Right atrium auricular region (tissue), 2 donors: Measurements from ENCODE around the gene OMP. TPM values are rescaled to one million over a fixed set of nuclear protein-coding genes. Genes with fewer than 3 reads are reported as not detected.

Source experiments
- DNase-seq: peaks from one replicate; pipeline ENCODE4 v3.0.0-alpha.2; 2019; ENCODE audit warnings: low spot score
- H3K27ac ChIP-seq, 2 donors: fragments of 200-600 bp; sonication (generic); 1 replicate in 1 of 2; 2 replicates in 1 of 2; pipeline ENCODE4 v1.5.1; 2016 to 2019
- H3K27me3 ChIP-seq, 2 donors: fragments of 200-600 bp; sonication (generic); one replicate each; pipeline versions ENCODE4 v1.5.1 to v1.6.0; 2017 to 2019
- H3K36me3 ChIP-seq: fragments of 200-600 bp; sonication (generic); one replicate; pipeline ENCODE4 v1.5.1; 2016
- H3K4me1 ChIP-seq, 2 donors: fragments of 200-600 bp; sonication (generic); one replicate each; pipeline versions ENCODE4 v1.5.1 to v1.6.0; 2017 to 2019
- H3K4me3 ChIP-seq, 2 donors: fragments of 200-600 bp; sonication (generic); 1 replicate in 1 of 2; 2 replicates in 1 of 2; pipeline ENCODE4 v1.5.1; 2017 to 2019; ENCODE audit warnings: mild to moderate bottlenecking in 1 of 2, moderate library complexity in 1 of 2
- H3K9me3 ChIP-seq, 2 donors: fragments of 200-600 bp; sonication (generic); one replicate each; pipeline ENCODE4 v1.5.1; 2019
- total RNA-seq, 2 donors: library from RNA; depleted of rRNA; stranded (reverse); fragments of >200 nt; gene quantifications; one replicate each; pipeline ENCODE4 v1.1.0, GENCODE V29; 2016
- TF ChIP-seq, protein P1 (sequence below), 2 donors: fragments of 200-600 bp; sonication (generic); IDR thresholded peaks; one replicate each; pipeline ENCODE4 v1.5.1; 2019; ENCODE audit warnings: antibody characterized with exemption in 2 of 2

The OMP gene
- total RNA-seq, 2 donors from 2014 or later, result not detected

DNA sequence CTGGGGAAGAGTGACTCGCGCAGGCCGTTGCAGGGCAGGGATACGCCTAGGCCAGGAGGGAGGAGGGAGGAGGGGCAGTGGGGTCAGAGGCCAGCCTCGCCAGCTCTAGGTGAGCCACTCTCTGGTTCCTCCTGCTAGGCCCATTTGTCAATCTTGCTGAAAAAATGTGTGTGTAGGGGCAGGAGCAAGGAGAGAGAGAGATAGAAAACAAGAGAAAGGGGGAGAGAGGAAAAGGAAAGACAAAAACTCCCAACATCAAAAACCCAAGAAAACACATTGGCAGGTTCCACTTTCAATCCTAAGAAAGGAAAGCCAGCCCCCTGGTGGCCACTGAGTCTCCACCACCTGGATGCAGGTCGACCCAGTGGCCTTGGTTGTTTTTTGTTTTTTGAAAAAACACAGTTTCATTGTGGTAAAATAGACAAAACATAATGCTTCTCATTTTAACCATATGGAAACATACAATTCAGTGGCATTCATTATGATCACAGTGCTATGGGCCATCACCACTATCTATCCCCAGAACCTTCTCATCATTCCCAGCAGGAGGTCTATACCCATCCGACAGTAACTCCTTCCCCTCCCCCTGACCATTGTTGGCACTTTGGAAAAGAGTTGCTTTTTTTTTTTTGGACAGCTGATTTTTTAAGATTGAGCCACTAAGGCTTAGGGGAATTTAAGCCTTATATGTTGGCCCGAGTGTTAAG, 10.9 kb downstream of the OMP start:
- Histone ChIP-seq H3K27me3 (no peaks in the 10 kb centered on the region), H3K36me3 (no peaks in the 10 kb centered on the region), H3K4me3 (no peak overlapping the region), H3K27ac (no peak overlapping the region), H3K9me3 (no peaks in the 10 kb centered on the region), H3K4me1 (no peaks in the 10 kb centered on the region)
- TF ChIP-seq, protein P1, sequence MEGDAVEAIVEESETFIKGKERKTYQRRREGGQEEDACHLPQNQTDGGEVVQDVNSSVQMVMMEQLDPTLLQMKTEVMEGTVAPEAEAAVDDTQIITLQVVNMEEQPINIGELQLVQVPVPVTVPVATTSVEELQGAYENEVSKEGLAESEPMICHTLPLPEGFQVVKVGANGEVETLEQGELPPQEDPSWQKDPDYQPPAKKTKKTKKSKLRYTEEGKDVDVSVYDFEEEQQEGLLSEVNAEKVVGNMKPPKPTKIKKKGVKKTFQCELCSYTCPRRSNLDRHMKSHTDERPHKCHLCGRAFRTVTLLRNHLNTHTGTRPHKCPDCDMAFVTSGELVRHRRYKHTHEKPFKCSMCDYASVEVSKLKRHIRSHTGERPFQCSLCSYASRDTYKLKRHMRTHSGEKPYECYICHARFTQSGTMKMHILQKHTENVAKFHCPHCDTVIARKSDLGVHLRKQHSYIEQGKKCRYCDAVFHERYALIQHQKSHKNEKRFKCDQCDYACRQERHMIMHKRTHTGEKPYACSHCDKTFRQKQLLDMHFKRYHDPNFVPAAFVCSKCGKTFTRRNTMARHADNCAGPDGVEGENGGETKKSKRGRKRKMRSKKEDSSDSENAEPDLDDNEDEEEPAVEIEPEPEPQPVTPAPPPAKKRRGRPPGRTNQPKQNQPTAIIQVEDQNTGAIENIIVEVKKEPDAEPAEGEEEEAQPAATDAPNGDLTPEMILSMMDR (IDR thresholded peaks at IDR 0.05), result peak; percentile 18 to 55
- DNase-seq, result no peak

DNA sequence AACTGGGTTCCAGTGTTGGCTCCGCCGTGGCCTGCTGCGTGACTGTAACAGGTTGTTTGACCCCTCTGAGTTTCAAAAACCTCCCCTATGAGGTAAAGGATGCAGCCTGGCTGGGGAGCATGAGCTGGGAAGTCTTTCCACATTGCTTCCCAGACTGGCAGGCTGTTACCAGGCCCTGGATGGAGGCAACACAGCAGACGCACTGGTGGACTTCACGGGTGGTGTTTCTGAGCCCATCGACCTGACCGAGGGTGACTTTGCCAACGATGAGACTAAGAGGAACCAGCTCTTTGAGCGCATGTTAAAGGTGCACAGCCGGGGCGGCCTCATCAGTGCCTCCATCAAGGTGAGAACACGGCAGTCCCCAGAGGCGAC, 11.4 kb downstream of the OMP start:
- no peaks in the 10 kb centered on the region for H3K4me1 ChIP-seq
- no peaks in the 10 kb centered on the region for H3K27me3 ChIP-seq
- TF ChIP-seq, protein P1 (IDR thresholded peaks at IDR 0.05), result no peak
- H3K4me3 ChIP-seq, result no peak overlapping the region
- no peak overlapping the region for H3K27ac ChIP-seq
- no peak for DNase-seq
- H3K36me3 ChIP-seq, result no peaks in the 10 kb centered on the region
- no peaks in the 10 kb centered on the region for H3K9me3 ChIP-seq

DNA sequence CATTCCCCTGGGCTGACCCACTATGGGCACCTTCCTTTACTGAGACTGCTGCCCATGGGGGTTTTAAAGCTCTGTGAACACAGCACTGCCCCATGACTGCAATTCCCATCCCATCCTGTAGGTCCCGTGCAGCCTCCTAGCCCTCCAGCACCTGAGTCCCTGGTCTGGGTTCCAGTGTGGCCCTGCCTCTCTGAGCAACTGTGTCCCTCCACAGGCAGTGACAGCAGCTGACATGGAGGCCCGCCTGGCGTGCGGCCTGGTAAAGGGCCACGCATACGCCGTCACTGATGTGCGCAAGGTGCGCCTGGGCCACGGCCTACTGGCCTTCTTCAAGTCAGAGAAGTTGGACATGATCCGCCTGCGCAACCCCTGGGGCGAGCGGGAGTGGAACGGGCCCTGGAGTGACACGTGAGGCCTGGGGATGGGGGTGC, 12.6 kb downstream of the OMP start:
- Histone ChIP-seq H3K9me3 (no peaks in the 10 kb centered on the region), H3K27me3 (no peaks in the 10 kb centered on the region), H3K36me3 (no peaks in the 10 kb centered on the region), H3K4me3 (no peak overlapping the region), H3K4me1 (no peaks in the 10 kb centered on the region), H3K27ac (no peak overlapping the region)
- TF ChIP-seq, protein P1 (IDR thresholded peaks at IDR 0.05), result no peak
- DNase-seq, result no peak

DNA sequence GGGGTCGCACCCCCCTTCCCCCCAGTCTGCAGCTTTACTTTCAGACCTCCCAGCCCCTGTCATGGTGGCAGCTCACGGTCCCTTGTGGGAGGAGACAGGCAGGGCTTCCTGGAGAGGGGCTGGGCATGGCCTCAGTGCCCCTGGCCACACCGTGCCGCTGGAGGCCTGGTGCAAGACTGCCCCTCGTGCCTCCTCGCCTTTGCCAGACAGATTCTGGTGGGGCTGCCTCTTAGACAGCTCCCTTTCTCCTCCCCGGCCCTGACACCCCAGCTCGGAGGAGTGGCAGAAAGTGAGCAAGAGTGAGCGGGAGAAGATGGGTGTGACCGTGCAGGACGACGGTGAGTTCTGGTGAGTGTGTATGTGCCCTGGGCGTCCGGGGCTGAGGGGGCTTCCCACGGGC, 13.3 kb downstream of the OMP start:
- Histone ChIP-seq H3K9me3 (no peaks in the 10 kb centered on the region), H3K4me1 (no peaks in the 10 kb centered on the region), H3K27me3 (no peaks in the 10 kb centered on the region), H3K27ac (no peak overlapping the region), H3K4me3 (no peak overlapping the region), H3K36me3 (no peaks in the 10 kb centered on the region)
- TF ChIP-seq, protein P1 (IDR thresholded peaks at IDR 0.05), result no peak
- DNase-seq, result no peak

DNA sequence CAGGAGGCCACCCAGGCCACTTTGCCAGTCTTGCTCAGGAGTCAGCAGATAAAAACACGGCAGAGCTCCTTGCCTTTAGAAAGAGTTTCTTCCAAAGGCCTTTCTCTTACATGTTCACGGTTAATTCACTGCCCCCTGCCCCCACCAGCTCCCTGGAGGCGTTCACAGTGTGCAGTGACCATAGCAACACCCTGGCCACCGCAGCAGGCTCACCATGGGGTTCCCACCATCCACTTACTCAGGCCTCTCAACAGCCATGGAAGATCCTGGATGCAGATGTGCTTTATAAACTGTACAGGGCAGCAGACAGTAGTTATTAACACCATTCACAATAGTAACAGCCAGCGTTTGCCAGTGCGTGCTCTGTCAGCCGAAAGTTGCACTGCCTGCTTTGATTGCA, 14.9 kb downstream of the OMP start:
- DNase-seq, result no peak
- Histone ChIP-seq H3K36me3 (no peaks in the 10 kb centered on the region), H3K27ac (no peak overlapping the region), H3K27me3 (no peaks in the 10 kb centered on the region), H3K9me3 (no peaks in the 10 kb centered on the region), H3K4me1 (no peaks in the 10 kb centered on the region), H3K4me3 (no peak overlapping the region)
- TF ChIP-seq, protein P1 (IDR thresholded peaks at IDR 0.05), result no peak

DNA sequence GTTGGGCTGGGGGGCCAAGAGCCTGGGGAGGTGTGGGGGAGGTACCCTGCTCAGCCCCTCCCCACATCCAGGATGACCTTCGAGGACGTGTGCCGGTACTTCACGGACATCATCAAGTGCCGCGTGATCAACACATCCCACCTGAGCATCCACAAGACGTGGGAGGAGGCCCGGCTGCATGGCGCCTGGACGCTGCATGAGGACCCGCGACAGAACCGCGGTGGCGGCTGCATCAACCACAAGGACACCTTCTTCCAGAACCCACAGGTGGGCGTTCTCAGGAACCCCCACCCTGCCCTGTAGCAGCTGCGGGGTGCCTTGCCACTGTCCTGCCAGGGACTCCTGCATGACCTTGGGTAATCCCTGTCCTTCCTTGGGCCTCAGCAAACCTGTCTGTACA, 15.4 kb downstream of the OMP start:
- H3K9me3 ChIP-seq, result no peaks in the 10 kb centered on the region
- H3K27me3 ChIP-seq, result no peaks in the 10 kb centered on the region
- no peaks in the 10 kb centered on the region for H3K4me1 ChIP-seq
- DNase-seq, result no peak
- H3K36me3 ChIP-seq, result no peaks in the 10 kb centered on the region
- H3K27ac ChIP-seq, result no peak overlapping the region
- no peak overlapping the region for H3K4me3 ChIP-seq
- TF ChIP-seq, protein P1 (IDR thresholded peaks at IDR 0.05), result no peak
